GM12873 (cell line): ENCODE data around the gene XRCC5.

Source experiments
- TF ChIP-seq, protein P1 (sequence below): IDR thresholded peaks from 2 replicates; pipeline ENCODE4 v1.5.1; 2012; ENCODE audit warnings: low read depth, mild to moderate bottlenecking, moderate library complexity, low read length, control low read depth; ENCODE audit not compliant: insufficient read depth; ENCODE audit errors: missing control alignments

Gene XRCC5

DNA sequence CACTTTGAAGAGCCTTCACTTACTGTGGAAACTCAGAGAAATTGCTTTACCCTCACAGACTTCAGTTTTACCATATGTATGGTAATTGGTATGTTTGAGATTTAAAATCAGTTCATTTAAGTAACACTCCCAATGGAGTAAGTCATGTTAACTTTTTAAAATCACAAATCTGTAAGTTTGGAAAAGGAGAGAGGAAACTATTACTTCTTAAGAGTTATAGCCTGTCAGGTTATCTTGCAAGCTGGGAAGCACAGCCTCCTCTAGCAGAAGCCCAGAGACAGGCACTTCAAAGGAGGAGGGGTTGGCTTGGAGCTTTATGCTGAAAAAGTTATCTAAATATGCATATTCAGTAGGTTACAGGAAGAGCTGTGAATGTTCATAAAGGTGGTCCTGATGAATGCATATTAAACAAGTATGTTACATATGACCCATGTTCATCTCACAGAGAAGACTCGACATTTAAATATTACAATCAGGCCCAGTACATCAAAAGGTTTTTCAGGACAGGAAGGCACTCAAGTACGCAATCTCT lies 102.5 kb downstream of the XRCC5 start:
- TF ChIP-seq, protein P1, sequence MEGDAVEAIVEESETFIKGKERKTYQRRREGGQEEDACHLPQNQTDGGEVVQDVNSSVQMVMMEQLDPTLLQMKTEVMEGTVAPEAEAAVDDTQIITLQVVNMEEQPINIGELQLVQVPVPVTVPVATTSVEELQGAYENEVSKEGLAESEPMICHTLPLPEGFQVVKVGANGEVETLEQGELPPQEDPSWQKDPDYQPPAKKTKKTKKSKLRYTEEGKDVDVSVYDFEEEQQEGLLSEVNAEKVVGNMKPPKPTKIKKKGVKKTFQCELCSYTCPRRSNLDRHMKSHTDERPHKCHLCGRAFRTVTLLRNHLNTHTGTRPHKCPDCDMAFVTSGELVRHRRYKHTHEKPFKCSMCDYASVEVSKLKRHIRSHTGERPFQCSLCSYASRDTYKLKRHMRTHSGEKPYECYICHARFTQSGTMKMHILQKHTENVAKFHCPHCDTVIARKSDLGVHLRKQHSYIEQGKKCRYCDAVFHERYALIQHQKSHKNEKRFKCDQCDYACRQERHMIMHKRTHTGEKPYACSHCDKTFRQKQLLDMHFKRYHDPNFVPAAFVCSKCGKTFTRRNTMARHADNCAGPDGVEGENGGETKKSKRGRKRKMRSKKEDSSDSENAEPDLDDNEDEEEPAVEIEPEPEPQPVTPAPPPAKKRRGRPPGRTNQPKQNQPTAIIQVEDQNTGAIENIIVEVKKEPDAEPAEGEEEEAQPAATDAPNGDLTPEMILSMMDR = no peak

- TF ChIP-seq, protein P1 = no peak
Measured at GRCh38 chr2:216214768-216215167, 105.6 kb downstream of the XRCC5 start.

DNA sequence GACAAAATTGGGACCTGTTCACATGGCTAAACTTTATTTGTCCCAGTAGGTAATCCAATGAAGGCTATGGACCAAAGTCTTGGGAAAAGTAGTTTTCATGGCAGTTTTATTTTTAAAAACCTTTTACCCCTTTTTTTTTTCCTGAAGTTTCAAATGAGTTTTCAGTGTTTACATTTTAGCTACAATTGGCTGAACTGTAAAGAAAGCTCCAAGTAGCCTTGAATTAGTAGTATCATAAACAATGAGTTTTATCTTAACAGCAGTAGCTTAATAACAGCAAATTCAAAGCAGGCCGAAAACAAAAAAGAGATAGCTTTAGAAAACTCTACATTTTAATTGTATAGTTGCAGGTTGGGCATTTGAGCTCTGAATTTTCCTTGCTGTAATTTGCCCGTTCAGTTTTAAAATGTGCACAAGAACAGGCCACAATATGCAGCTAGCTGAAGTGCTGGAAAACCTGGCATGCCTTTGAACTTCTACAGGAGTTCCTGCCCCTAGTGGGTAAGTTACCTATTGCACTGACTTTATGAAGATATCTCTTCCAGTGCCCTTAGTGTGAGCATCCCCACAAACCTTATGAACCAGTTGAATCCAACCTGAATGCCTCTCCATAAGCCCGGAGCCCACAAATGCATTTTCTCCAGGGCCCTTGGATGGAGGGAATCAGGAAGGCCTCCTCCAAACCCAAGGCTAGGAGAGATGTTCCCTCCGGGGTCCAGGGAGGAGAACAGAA lies 106.7 kb downstream of the XRCC5 start:
- TF ChIP-seq, protein P1 = peak; percentile 66

DNA sequence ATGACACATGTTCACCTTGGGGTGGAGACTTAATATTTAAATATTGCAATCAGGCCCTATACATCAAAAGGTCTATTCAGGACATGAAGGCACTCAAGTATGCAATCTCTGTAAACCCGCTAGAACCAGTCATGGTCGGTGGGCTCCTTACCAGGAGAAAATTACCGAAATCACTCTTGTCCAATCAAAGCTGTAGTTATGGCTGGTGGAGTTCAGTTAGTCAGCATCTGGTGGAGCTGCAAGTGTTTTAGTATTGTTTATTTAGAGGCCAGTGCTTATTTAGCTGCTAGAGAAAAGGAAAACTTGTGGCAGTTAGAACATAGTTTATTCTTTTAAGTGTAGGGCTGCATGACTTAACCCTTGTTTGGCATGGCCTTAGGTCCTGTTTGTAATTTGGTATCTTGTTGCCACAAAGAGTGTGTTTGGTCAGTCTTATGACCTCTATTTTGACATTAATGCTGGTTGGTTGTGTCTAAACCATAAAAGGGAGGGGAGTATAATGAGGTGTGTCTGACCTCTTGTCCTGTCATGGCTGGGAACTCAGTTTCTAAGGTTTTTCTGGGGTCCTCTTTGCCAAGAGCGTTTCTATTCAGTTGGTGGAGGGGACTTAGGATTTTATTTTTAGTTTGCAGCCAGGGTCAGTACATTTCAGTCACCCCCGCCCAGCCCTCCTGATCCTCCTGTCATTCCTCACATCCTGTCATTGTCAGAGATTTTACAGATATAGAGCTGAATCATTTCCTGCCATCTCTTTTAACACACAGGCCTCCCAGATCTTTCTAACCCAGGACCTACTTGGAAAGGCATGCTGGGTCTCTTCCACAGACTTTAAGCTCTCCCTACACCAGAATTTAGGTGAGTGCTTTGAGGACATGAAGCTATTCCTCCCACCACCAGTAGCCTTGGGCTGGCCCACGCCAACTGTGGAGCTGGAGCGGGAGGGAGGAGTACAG lies 108.1 kb downstream of the XRCC5 start:
- TF ChIP-seq, protein P1 = no peak

DNA sequence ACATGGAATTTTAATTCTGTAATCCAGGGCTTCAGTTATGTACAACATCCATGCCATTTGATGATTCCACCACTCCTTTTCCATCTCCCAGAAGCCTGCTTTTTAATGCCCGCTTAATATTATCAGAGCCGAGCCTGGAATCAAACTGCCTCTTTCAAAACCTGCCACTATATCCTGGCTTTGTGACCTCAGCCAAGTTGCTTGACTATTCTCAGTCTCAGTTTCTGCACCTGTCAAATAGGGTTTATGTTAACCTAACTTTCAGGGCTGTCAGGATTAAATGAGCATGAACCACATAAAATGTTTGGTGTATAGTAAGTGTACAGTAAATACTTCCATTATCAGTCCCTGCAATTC lies 108.7 kb downstream of the XRCC5 start:
- TF ChIP-seq, protein P1 = no peak

DNA sequence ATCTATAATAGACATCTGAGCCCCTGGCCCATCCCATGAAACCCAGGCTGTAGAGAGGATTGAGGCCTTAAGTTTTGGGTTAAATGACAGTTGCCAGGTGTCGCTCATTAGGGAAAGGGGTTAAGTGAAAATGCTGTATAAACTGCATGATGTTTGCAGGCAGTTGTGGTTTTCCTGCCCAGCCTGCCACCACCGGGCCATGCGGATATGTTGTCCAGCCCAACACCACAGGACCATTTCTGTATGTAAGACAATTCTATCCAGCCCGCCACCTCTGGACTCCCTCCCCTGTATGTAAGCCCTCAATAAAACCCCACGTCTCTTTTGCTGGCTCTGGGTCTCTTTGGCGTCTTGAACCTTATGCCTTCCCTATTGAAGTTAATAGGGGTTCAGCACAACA lies 110.7 kb downstream of the XRCC5 start:
- TF ChIP-seq, protein P1 = no peak

DNA sequence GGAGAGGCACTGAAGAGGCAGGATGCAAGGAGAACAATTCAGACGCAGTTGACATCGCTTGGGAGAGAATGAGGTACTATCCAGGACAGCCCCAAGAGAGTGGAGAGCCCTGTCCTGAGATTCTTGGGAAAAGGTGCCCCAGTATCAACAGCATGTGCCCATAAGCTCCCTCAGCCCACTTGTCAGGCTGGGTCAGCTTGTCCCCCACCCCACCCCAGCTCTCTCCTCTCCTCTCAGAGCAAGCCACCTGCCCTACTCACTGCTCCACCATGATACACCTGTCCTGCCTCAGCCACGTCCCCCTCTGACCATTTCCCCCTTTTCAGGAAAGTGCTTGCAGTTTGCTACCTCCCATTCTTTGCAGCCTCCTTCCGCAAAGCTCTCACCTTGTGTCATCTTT lies 111.8 kb downstream of the XRCC5 start:
- TF ChIP-seq, protein P1 = no peak
